ENCODE results near the gene CTSO. TPM values are rescaled to one million over a fixed set of nuclear protein-coding genes. Genes with fewer than 3 reads are reported as not detected.

Gene CTSO
- total RNA-seq, 1 donor from 2014 or later, result 3.7 TPM

- no peak overlapping the region for H3K4me3 Mint-ChIP-seq (ENCODE audit: unreplicated experiment)
- no peak overlapping the region for H3K27ac ChIP-seq (ENCODE audit: low read depth, low read length)
- no peak overlapping the region for H3K4me3 ChIP-seq (ENCODE audit: insufficient read depth, low read depth, low read length)
- H3K27me3 ChIP-seq (ENCODE audit: insufficient read depth, low read length), result no peaks in the 10 kb centered on the region
- H3K9me3 ChIP-seq (ENCODE audit: insufficient read depth, low read depth, low read length), result peaks cover 3% of the 10 kb centered on the region
- peaks cover 7% of the 10 kb centered on the region for H3K36me3 Mint-ChIP-seq (ENCODE audit: low read depth, unreplicated experiment)
- H3K36me3 ChIP-seq (ENCODE audit: insufficient read depth, low read length), result no peaks in the 10 kb centered on the region
- no peaks in the 10 kb centered on the region for H3K79me2 ChIP-seq (ENCODE audit: insufficient read depth, low read length)
- H3K9me3 Mint-ChIP-seq (ENCODE audit: unreplicated experiment), result peaks cover 12% of the 10 kb centered on the region
- H3K4me1 ChIP-seq (ENCODE audit: insufficient read depth, low read length), result no peaks in the 10 kb centered on the region
- FAIRE-seq, result no peak
- TF ChIP-seq EZH2 (IDR thresholded peaks at IDR 0.05; ENCODE audit: insufficient read depth, low read length) (no peak), CTCF (IDR thresholded peaks at IDR 0.05; ENCODE audit: insufficient read depth, low read depth, low read length) (no peak)
- H3K9ac ChIP-seq (ENCODE audit: low read length), result no peak overlapping the region
- no peaks in the 10 kb centered on the region for H3K4me1 Mint-ChIP-seq (ENCODE audit: low read depth, unreplicated experiment)
- no peak overlapping the region for H3K4me2 ChIP-seq (ENCODE audit: low read length)
- H4K20me1 ChIP-seq (ENCODE audit: insufficient read depth, low read length), result no peaks in the 10 kb centered on the region
- no peak overlapping the region for H3K27ac Mint-ChIP-seq (ENCODE audit: unreplicated experiment)
- H3K27me3 Mint-ChIP-seq (ENCODE audit: low read depth, unreplicated experiment), result no peaks in the 10 kb centered on the region
- H2AFZ ChIP-seq (ENCODE audit: low read depth, low read length), result no peak overlapping the region
- DNase-seq (ENCODE audit: low read depth), result no peak
Observed at GRCh38 chr4:155887847-155888570, 65.7 kb downstream of the CTSO start.

DNA sequence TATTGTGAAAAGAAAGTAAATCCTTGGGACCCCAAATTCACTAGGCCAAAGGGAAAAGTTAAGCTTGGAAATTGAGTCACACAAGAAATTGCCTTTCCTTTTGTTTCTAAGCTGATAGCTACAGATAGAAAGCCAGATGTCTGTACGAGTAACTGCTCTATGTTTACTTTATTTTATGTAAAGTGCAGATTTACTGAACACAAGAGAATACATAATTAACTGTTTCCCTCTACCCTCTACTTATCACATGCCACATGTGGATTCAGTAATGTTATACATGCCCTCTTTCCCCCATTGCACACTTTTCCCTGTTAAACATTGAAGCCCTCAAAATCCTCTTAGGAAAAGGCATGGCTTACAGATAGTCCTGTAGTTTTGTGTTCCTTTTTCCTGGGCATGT lies 66.6 kb downstream of the CTSO start:
- H3K36me3 Mint-ChIP-seq (ENCODE audit: low read depth, unreplicated experiment), result peaks cover 5% of the 10 kb centered on the region
- H2AFZ ChIP-seq (ENCODE audit: low read depth, low read length), result no peak overlapping the region
- no peak overlapping the region for H3K9ac ChIP-seq (ENCODE audit: low read length)
- peaks cover 9% of the 10 kb centered on the region for H3K9me3 Mint-ChIP-seq (ENCODE audit: unreplicated experiment)
- no peak overlapping the region for H3K4me3 Mint-ChIP-seq (ENCODE audit: unreplicated experiment)
- no peaks in the 10 kb centered on the region for H3K27me3 ChIP-seq (ENCODE audit: insufficient read depth, low read length)
- H3K9me3 ChIP-seq (ENCODE audit: insufficient read depth, low read depth, low read length), result peaks cover 2% of the 10 kb centered on the region
- no peak overlapping the region for H3K27ac ChIP-seq (ENCODE audit: low read depth, low read length)
- no peaks in the 10 kb centered on the region for H3K79me2 ChIP-seq (ENCODE audit: insufficient read depth, low read length)
- no peaks in the 10 kb centered on the region for H3K27me3 Mint-ChIP-seq (ENCODE audit: low read depth, unreplicated experiment)
- DNase-seq (ENCODE audit: low read depth) (no peak), FAIRE-seq (no peak)
- no peak overlapping the region for H3K4me3 ChIP-seq (ENCODE audit: insufficient read depth, low read depth, low read length)
- no peaks in the 10 kb centered on the region for H3K4me1 Mint-ChIP-seq (ENCODE audit: low read depth, unreplicated experiment)
- no peaks in the 10 kb centered on the region for H3K4me1 ChIP-seq (ENCODE audit: insufficient read depth, low read length)
- TF ChIP-seq EZH2 (IDR thresholded peaks at IDR 0.05; ENCODE audit: insufficient read depth, low read length), result no peak
- TF ChIP-seq CTCF (IDR thresholded peaks at IDR 0.05; ENCODE audit: insufficient read depth, low read depth, low read length), result no peak
- no peak overlapping the region for H3K4me2 ChIP-seq (ENCODE audit: low read length)
- H3K36me3 ChIP-seq (ENCODE audit: insufficient read depth, low read length), result no peaks in the 10 kb centered on the region
- no peak overlapping the region for H3K27ac Mint-ChIP-seq (ENCODE audit: unreplicated experiment)
- no peaks in the 10 kb centered on the region for H4K20me1 ChIP-seq (ENCODE audit: insufficient read depth, low read length)

DNA sequence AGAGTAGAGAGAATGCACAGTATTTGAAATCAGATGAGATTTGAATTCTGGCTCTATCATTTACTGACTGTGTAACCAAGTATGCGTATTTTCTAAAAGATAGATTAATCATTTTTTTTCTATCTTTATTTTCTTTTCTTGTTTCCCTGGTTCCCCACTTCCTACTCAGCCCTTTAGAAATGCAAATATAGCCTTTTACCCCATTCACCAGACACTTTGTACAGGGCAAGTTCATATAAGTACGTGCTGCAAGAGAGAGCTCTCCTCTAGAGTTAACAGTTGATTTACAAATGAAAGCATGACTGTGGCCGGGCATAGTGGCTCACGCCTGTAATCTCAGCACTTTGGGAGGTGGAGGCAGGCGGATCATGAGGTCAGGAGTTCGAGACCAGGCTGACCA lies 68.0 kb downstream of the CTSO start:
- no peaks in the 10 kb centered on the region for H3K27me3 ChIP-seq (ENCODE audit: insufficient read depth, low read length)
- no peaks in the 10 kb centered on the region for H3K9me3 ChIP-seq (ENCODE audit: insufficient read depth, low read depth, low read length)
- H3K27ac ChIP-seq (ENCODE audit: low read depth, low read length), result no peak overlapping the region
- Mint-ChIP-seq H3K9me3 (ENCODE audit: unreplicated experiment) (peaks cover 2% of the 10 kb centered on the region), H3K36me3 (ENCODE audit: low read depth, unreplicated experiment) (no peaks in the 10 kb centered on the region), H3K4me1 (ENCODE audit: low read depth, unreplicated experiment) (no peaks in the 10 kb centered on the region), H3K27ac (ENCODE audit: unreplicated experiment) (no peak overlapping the region), H3K4me3 (ENCODE audit: unreplicated experiment) (no peak overlapping the region), H3K27me3 (ENCODE audit: low read depth, unreplicated experiment) (no peaks in the 10 kb centered on the region)
- no peak overlapping the region for H3K9ac ChIP-seq (ENCODE audit: low read length)
- FAIRE-seq, result no peak
- peak; percentile 52 for DNase-seq (ENCODE audit: low read depth)
- H3K36me3 ChIP-seq (ENCODE audit: insufficient read depth, low read length), result no peaks in the 10 kb centered on the region
- no peaks in the 10 kb centered on the region for H3K79me2 ChIP-seq (ENCODE audit: insufficient read depth, low read length)
- no peak overlapping the region for H3K4me2 ChIP-seq (ENCODE audit: low read length)
- H3K4me3 ChIP-seq (ENCODE audit: insufficient read depth, low read depth, low read length), result no peak overlapping the region
- no peak overlapping the region for H2AFZ ChIP-seq (ENCODE audit: low read depth, low read length)
- TF ChIP-seq EZH2 (IDR thresholded peaks at IDR 0.05; ENCODE audit: insufficient read depth, low read length) (no peak), CTCF (IDR thresholded peaks at IDR 0.05; ENCODE audit: insufficient read depth, low read depth, low read length) (no peak)
- no peaks in the 10 kb centered on the region for H4K20me1 ChIP-seq (ENCODE audit: insufficient read depth, low read length)
- no peaks in the 10 kb centered on the region for H3K4me1 ChIP-seq (ENCODE audit: insufficient read depth, low read length)

Measured in astrocyte (in vitro differentiated cells and primary cell).